ENCODE data around the gene HAL. TPM values are rescaled to one million over a fixed set of nuclear protein-coding genes. Genes with fewer than 3 reads are reported as not detected.

Gene HAL
- total and polyA plus RNA-seq, 2 of the 13 experiments (the other 11 are each of a cell fraction or from before 2014, with no cell fraction given), result 0.89 to 37.8 TPM

GRCh38 chr12:96000858-96001257 lies 4.7 kb upstream of the HAL start:
- H3K4me2 ChIP-seq (ENCODE audit: low read depth, low read length), result no peak overlapping the region
- WGBS (ENCODE audit: low lambda C conversion rate), result 95% methylated on average over 5 of the region's 5 CpGs
- H4K20me1 ChIP-seq (ENCODE audit: insufficient read depth, low read length), result no peaks in the 10 kb centered on the region
- no peaks in the 10 kb centered on the region for H3K79me2 ChIP-seq (ENCODE audit: insufficient read depth, low read length)
- BruUV-seq (replicated peaks), result no TSS peak
- ChIA-PET CTCF (ENCODE audit: low intra/inter-chr PET ratio, low total read pairs) (no interaction called here), POLR2A (no interaction called here)
- no peak overlapping the region for H3K4me3 ChIP-seq (replicated peaks in 1 of 3; ENCODE audit: insufficient read depth in 1 of 3, low read depth in 2 of 3, low read length in 3 of 3)
- no peak for TF ChIP-seq HMG20A (CRISPR knock-in tag; IDR thresholded peaks at IDR 0.05; ENCODE audit: borderline replicate concordance)
- no peak for TF ChIP-seq SKIL (CRISPR knock-in tag; IDR thresholded peaks at IDR 0.05; ENCODE audit: borderline replicate concordance)
- TF ChIP-seq AHR (CRISPR knock-in tag; IDR thresholded peaks at IDR 0.05), result no peak
- TF ChIP-seq TCF7L2 (IDR thresholded peaks at IDR 0.05; ENCODE audit: low read depth, low read length), result no peak
- peaks cover 7 to 30% of the 10 kb centered on the region in 2 experiments; a peak in 4 of 5 replicates for H3K36me3 ChIP-seq (replicated peaks in 1 of 2; ENCODE audit: control insufficient read depth in 1 of 2, insufficient read depth in 2 of 2, low read length in 2 of 2)
- H2AFZ ChIP-seq (ENCODE audit: low read length), result no peak overlapping the region
- ATAC-seq, result no peak
- H3K27ac ChIP-seq (ENCODE audit: extremely low read length, insufficient read depth, low read length), result no peak overlapping the region
- no peaks in the 10 kb centered on the region for H3K27me3 ChIP-seq (ENCODE audit: control insufficient read depth in 1 of 2, insufficient read depth in 2 of 2, low read length in 2 of 2)
- H3K9me3 ChIP-seq (ENCODE audit: low read length), result no peaks in the 10 kb centered on the region
- in situ Hi-C loops (cut with HindIII; ENCODE audit: extremely low pct_ligation_motif_present, low pct_unique_long_range_greater_than_20kb), result no loop called here
- no peak for DNase-seq (ENCODE audit: low spot score)
- intact Hi-C loops (cut with micrococcal nuclease; ENCODE audit: unreplicated experiment), result no loop called here
- FAIRE-seq, result no peak
- no peak overlapping the region for H3K9ac ChIP-seq (ENCODE audit: insufficient read depth, low read depth, low read length)
- H3K4me1 ChIP-seq (ENCODE audit: insufficient read depth, low read length), result peaks cover 34% of the 10 kb centered on the region

GRCh38 chr12:95999484-95999883 lies 3.3 kb upstream of the HAL start:
- BruUV-seq (replicated peaks), result no TSS peak
- intact Hi-C loops (cut with micrococcal nuclease; ENCODE audit: unreplicated experiment), result loop anchor here (5.0 kb wide), 2 partner anchors 42 to 142 kb away; partner anchors contain the start of gene SNRPF

More at GRCh38 chr12:95999484-95999883, 3.3 kb upstream of the HAL start:
- ChIA-PET CTCF (ENCODE audit: low intra/inter-chr PET ratio, low total read pairs) (interaction anchor here (1.8 to 3.6 kb wide), 3 partner anchors 79 to 179 kb away, joined by 6 to 35 read pairs (median 7); no protein-coding TSS in a partner anchor), POLR2A (interaction anchor here (0.8 to 2.1 kb wide), 2 partner anchors 56 to 81 kb away, joined by 3 to 12 read pairs; partner anchors contain the start of gene AMDHD1)
- no peaks in the 10 kb centered on the region for H3K79me2 ChIP-seq (ENCODE audit: insufficient read depth, low read length)
- no peaks in the 10 kb centered on the region for H4K20me1 ChIP-seq (ENCODE audit: insufficient read depth, low read length)
- no peak for FAIRE-seq
- no peak for TF ChIP-seq ZNF383 (CRISPR knock-in tag; IDR thresholded peaks at IDR 0.05; ENCODE audit: borderline replicate concordance)
- TF ChIP-seq HDAC1 (CRISPR knock-in tag; IDR thresholded peaks at IDR 0.05), result no peak
- H3K9ac ChIP-seq (ENCODE audit: insufficient read depth, low read depth, low read length), result no peak overlapping the region
- no peak overlapping the region for H3K4me2 ChIP-seq (ENCODE audit: low read depth, low read length)
- H3K4me3 ChIP-seq (replicated peaks in 1 of 3; ENCODE audit: insufficient read depth in 1 of 3, low read depth in 2 of 3, low read length in 3 of 3), result no peak overlapping the region
- no peak overlapping the region for H2AFZ ChIP-seq (ENCODE audit: low read length)
- in situ Hi-C loops (cut with HindIII; ENCODE audit: extremely low pct_ligation_motif_present, low pct_unique_long_range_greater_than_20kb), result loop anchor here (5.0 to 25.0 kb wide), 2 partner anchors 82 to 412 kb away; no protein-coding TSS in a partner anchor
- WGBS (ENCODE audit: low lambda C conversion rate), result 79% methylated on average over 5 of the region's 5 CpGs
- no peak for ATAC-seq
- no peaks in the 10 kb centered on the region for H3K9me3 ChIP-seq (ENCODE audit: low read length)
- H3K27ac ChIP-seq (ENCODE audit: extremely low read length, insufficient read depth, low read length), result no peak overlapping the region
- peaks cover 3 to 16% of the 10 kb centered on the region in 2 experiments; a peak in 3 of 5 replicates for H3K36me3 ChIP-seq (replicated peaks in 1 of 2; ENCODE audit: control insufficient read depth in 1 of 2, insufficient read depth in 2 of 2, low read length in 2 of 2)
- no peak for DNase-seq (ENCODE audit: low spot score)
- no peaks in the 10 kb centered on the region for H3K27me3 ChIP-seq (ENCODE audit: control insufficient read depth in 1 of 2, insufficient read depth in 2 of 2, low read length in 2 of 2)
- peaks cover 47% of the 10 kb centered on the region for H3K4me1 ChIP-seq (ENCODE audit: insufficient read depth, low read length)
